HG02798 (cell line): ENCODE results near the gene BCL2L2.
"Not testable (repeated sequence)": the region's sequence is repeated elsewhere in the genome, so short reads cannot be mapped to it uniquely, and the experiment has no call there.

Experiments used
- ATAC-seq: cut with Tn5 transposase; IDR thresholded peaks from one replicate; pipeline ENCODE4 v1.9.1; 2021; ENCODE audit warnings: mild to moderate bottlenecking; ENCODE audit not compliant: unreplicated experiment, poor library complexity

BCL2L2 gene

GRCh38 chr14:23322568-23323517 is 16.2 kb downstream of the BCL2L2 start:
- ATAC-seq, result no peak

DNA sequence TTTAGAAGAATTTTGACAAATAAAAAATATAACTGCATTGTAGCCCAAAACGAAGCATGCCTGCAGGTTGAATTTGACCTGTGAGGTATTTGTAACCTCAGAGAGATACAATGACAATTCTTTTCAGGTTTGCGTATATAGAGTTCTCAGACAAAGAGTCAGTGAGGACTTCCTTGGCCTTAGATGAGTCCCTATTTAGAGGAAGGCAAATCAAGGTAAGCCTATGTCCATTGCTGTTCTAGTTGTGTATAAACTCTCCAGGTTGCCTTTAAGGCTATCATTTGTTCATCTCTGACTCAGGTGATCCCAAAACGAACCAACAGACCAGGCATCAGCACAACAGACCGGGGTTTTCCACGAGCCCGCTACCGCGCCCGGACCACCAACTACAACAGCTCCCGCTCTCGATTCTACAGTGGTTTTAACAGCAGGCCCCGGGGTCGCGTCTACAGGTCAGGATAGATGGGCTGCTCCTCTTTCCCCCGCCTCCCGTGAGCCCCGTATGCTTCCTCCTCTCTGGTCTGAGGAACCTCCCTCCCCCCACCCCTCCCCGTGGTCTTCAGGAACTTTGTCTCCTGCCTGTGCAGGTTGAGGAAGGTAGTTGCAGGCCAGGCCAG is 17.3 kb downstream of the BCL2L2 start:
- ATAC-seq, result no peak

- ATAC-seq, result no peak
Measured at GRCh38 chr14:23324455-23324846, 17.8 kb downstream of the BCL2L2 start.

GRCh38 chr14:23324993-23325392 is 18.4 kb downstream of the BCL2L2 start:
- ATAC-seq, result no peak

DNA sequence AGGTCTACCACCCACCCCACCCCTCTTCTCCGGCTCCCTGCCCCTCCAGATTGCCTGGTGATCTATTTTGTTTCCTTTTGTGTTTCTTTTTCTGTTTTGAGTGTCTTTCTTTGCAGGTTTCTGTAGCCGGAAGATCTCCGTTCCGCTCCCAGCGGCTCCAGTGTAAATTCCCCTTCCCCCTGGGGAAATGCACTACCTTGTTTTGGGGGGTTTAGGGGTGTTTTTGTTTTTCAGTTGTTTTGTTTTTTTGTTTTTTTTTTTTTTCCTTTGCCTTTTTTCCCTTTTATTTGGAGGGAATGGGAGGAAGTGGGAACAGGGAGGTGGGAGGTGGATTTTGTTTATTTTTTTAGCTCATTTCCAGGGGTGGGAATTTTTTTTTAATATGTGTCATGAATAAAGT is 19.1 kb downstream of the BCL2L2 start:
- not testable (repeated sequence) for ATAC-seq

GRCh38 chr14:23326491-23327332 is 20.1 kb downstream of the BCL2L2 start:
- no peak for ATAC-seq

DNA sequence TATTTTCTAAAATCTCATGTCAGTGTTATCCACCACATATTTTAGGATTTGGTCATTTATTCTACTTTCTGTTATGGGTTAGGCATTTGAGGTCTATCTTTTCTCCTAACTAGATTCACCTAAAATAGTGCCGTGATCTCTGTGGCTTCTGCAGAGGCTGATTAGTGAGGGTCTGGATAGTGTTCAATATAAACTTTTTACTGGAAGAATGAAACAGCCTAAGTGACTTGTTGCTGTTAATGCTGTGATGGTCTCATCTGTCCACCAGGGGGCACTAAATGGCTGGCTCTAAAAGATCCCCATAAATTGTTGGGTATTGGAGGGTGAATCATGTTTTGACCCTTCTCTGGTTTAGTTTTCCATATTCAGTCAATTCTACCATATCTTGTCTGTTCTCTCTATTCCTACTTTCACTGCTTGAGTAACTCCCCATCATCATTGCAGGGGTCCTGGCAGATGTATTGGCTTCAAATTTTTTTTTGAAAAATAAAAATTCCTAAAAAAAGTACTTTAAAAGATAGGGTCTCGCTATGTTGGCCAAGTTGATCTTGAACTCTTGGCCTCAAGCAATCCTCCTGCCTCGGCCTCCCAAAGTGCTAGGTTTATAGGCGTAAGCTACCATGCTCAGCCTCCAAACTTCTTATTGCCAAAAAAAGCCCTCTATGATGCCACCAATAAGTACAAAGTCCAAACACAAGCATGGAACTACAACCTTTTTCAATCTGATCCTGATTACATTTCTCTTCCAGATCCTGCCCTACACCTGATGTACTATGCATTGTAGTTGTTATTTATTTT is 21.5 kb downstream of the BCL2L2 start:
- ATAC-seq, result peak; percentile 44

DNA sequence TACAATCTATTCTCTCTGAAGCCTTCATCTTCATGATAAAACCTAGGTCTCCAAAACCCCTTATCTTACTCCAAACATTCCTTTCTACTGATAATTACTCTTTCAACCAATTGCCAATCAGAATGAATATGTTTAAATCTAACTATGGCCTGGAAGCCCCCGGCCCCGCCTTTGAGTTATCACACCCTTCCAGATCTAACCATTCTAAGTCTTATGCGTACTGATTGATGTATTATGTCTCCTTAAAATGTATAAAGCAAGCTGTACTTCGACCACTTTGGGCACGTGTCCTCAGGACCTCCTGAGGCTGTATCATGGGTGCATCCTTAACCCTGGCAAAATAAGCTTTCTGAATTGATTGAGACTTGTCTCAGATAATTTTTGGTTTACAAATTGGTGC is 29.0 kb downstream of the BCL2L2 start:
- ATAC-seq, result no peak

DNA sequence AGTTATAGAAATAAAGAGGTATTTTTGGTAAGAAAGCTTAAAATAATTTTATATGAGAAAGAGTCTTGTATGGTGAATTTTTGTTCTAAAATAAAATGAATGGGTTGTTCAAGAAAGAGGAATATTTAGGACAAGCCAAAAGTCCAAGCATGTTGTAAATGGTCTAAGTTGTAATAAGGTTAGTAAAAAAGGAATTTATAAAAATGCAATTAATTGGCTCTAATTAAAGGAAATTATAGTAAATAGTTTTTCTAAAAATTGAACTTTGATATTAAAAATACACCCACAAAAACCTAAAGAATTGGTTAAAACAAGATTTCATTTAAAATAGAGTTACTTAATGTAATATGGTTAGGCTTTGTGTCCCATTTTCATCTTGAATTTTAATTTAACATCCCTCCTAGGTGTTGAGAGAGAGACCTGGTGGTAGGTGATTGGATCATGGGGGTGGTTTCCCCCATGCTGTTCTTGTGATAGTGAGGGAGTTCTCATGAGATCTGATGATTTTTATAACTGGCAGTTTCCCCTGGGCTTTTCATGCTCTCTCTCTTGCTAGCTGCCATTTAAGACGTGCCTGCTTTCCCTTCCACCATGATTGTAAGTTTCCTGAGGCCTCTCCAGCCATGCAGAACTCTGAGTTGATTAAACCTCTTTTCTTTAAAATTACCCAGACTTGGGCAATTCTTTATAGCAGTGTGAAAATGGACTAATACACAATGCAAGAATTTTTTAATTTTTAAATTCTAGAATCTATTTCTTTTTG is 33.1 kb downstream of the BCL2L2 start:
- ATAC-seq, result no peak

- no peak for ATAC-seq
Measured at GRCh38 chr14:23344481-23344880, 37.8 kb downstream of the BCL2L2 start.

GRCh38 chr14:23345987-23346692 is 39.5 kb downstream of the BCL2L2 start:
- no peak for ATAC-seq

DNA sequence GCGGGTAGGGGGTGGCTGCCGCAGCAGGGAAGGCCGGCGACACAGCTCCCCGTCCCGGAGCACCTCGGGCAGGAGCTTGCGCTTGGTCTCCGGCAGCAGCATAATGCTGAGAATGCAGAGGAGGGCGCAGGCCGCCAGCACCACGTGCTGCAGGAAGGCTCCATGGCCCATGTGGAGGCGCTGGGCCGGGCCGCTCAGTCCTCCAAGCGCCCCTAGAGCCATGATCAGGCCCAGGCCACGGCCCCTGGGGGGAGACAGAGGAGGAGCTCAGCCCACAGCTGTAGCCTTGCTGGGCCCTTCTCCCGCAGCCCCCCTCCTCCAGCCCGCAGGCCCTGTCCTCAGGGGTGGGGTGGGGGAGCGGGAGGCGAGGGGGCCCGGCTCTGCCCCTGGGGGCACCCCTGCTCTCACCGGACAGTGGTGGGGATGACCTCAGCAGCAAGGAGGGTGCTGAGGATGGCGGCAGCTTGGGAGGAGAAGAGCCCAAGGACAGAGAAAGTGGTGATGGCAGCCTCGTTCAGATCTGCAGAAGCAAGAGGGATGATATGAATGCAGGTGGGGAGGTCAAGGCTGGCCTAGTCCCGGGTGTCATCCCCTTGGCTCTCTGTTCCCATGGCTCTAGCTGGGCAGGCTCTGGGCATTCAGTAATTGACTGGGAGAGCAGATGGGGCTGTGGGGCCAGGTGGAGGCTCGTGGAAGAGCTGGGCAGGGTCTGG is 40.2 kb downstream of the BCL2L2 start:
- no peak for ATAC-seq

- ATAC-seq, result no peak
Measured at GRCh38 chr14:23347406-23348296, 41.0 kb downstream of the BCL2L2 start.

- no peak for ATAC-seq
Measured at GRCh38 chr14:23348297-23348655, 41.6 kb downstream of the BCL2L2 start.

DNA sequence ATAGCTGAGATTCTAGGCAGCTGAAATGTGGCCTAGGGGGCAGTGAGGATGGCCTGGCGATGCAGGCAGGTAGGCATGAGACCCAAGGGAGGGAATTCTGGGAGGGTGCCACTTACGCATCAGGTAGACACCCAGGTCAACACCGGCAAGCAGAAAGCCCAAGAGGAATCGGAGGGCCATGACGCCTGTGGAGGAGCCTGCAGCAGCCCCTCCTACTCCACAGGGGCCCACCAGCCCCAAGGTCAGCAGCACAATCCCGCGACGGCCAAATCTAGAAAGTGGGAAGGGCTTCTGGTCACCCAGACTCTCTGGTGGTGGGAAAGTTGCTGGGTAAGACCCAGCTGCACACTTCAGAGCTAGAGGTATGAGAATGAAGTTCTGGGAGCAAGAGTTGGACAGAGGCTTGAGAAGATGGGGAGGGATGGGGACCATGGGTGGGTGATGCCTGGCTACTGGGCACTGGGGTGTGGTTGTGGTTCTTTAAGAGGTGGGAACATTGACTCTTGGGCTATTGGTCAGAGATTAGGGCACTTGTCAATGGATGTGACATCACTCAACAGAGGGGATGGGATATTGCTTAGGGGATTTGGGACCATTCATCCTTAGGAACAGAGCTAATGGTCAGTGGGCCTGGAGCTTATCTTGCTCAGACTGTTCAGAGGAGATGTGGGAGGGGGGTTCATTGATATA is 42.7 kb downstream of the BCL2L2 start:
- no peak for ATAC-seq

- ATAC-seq, result no peak
Measured at GRCh38 chr14:23351681-23352505, 45.3 kb downstream of the BCL2L2 start.
